Measurements from ENCODE around the gene SERPINA6.

GRCh38 chr14:94337274-94337673, 14.1 kb upstream of the SERPINA6 start:
- TF ChIP-seq CTCF (IDR thresholded peaks at IDR 0.05; ENCODE audit: low read depth, low read length) (no peak), EZH2phosphoT487 (IDR thresholded peaks at IDR 0.05; ENCODE audit: low read depth) (no peak)

Measured in OCI-LY3 (cell line).